OCI-LY1 (cell line): ENCODE results near the gene AGBL1.

ENCODE experiments used
- H2AFZ ChIP-seq: fragments of 200-600 bp; sonication (generic), shearing (Covaris generic); 2 replicates; pipeline ENCODE4 v1.6.0; 2014; ENCODE audit warnings: antibody characterized with exemption, mild to moderate bottlenecking, low read length
- H3F3A ChIP-seq: fragments of 200-600 bp; sonication (generic), shearing (Covaris generic); 2 replicates; pipeline ENCODE4 v1.6.0; 2014; ENCODE audit warnings: mild to moderate bottlenecking, antibody characterized with exemption, low read length, moderate library complexity; ENCODE audit not compliant: insufficient read depth
- H3K27ac ChIP-seq: fragments of 200-600 bp; sonication (generic); 2 replicates; pipeline ENCODE4 v1.5.1; 2014; ENCODE audit warnings: low read length, mixed run types, mild to moderate bottlenecking, low read depth; ENCODE audit not compliant: poor library complexity, severe bottlenecking
- H3K27me3 ChIP-seq: fragments of 200-600 bp; sonication (generic); 2 replicates; pipeline ENCODE4 v1.6.0; 2014; ENCODE audit warnings: antibody characterized with exemption, mild to moderate bottlenecking, low read length, moderate library complexity; ENCODE audit not compliant: insufficient read depth
- H3K36me3 ChIP-seq: fragments of 200-600 bp; sonication (generic); 2 replicates; pipeline ENCODE4 v1.6.1; 2014; ENCODE audit warnings: mild to moderate bottlenecking, antibody characterized with exemption, low read length, moderate library complexity, mixed read lengths; ENCODE audit not compliant: insufficient read depth
- H3K4me1 ChIP-seq: fragments of 200-600 bp; sonication (generic); 2 replicates; pipeline ENCODE4 v1.5.1; 2014; ENCODE audit warnings: mild to moderate bottlenecking, low read length, moderate library complexity; ENCODE audit not compliant: insufficient read depth, severe bottlenecking
- H3K4me2 ChIP-seq: fragments of 200-600 bp; sonication (generic), shearing (Covaris generic); 2 replicates; pipeline ENCODE4 v1.6.1; 2014; ENCODE audit warnings: low read length
- H3K4me3 ChIP-seq: fragments of 200-600 bp; sonication (generic); 2 replicates; pipeline ENCODE4 v1.5.1; 2014; ENCODE audit warnings: low read length, low read depth, mild to moderate bottlenecking, mixed read lengths; ENCODE audit not compliant: poor library complexity, severe bottlenecking
- H3K79me2 ChIP-seq: fragments of 200-600 bp; shearing (Covaris generic); 2 replicates; pipeline ENCODE4 v1.6.1; 2016; ENCODE audit warnings: mixed run types, low read length, mixed read lengths; ENCODE audit not compliant: insufficient read depth
- H3K9ac ChIP-seq: fragments of 200-600 bp; sonication (generic), shearing (Covaris generic); 2 replicates; pipeline ENCODE4 v1.6.1; 2014; ENCODE audit warnings: mild to moderate bottlenecking, low read length, mixed read lengths
- H3K9me2 ChIP-seq: fragments of 200-600 bp; sonication (generic), shearing (Covaris generic); 2 replicates; pipeline ENCODE4 v1.6.1; 2014; ENCODE audit warnings: low read depth, mild to moderate bottlenecking, low read length, mixed read lengths
- H3K9me3 ChIP-seq: fragments of 200-600 bp; shearing (Covaris generic); 2 replicates; pipeline ENCODE4 v1.6.1; 2014; ENCODE audit warnings: low read length, mixed read lengths
- H4K20me1 ChIP-seq: fragments of 200-600 bp; sonication (generic), shearing (Covaris generic); 2 replicates; pipeline ENCODE4 v1.6.0; 2016; ENCODE audit warnings: mild to moderate bottlenecking, low read length; ENCODE audit not compliant: insufficient read depth
- CTCF ChIP-seq: fragments of 200-600 bp; sonication (generic), shearing (Covaris generic); IDR thresholded peaks from 2 replicates; pipeline ENCODE4 v1.5.1; 2017; ENCODE audit warnings: mild to moderate bottlenecking, antibody characterized with exemption, low read length, moderate library complexity, mixed read lengths
- EZH2 ChIP-seq: fragments of 200-600 bp; sonication (generic), shearing (Covaris generic); IDR thresholded peaks from 2 replicates; pipeline ENCODE4 v1.8.0; 2017; ENCODE audit warnings: borderline replicate concordance, mixed run types, mild to moderate bottlenecking, antibody characterized with exemption, low read length, moderate library complexity, mixed read lengths

Gene AGBL1

GRCh38 chr15:86259589-86259988 is 179.9 kb downstream of the AGBL1 start:
- Histone ChIP-seq H3K79me2 (no peaks in the 10 kb centered on the region), H3F3A (no peaks in the 10 kb centered on the region), H3K27ac (no peak overlapping the region), H2AFZ (no peak overlapping the region), H3K9me3 (no peaks in the 10 kb centered on the region), H3K36me3 (no peaks in the 10 kb centered on the region), H3K4me1 (no peaks in the 10 kb centered on the region), H3K4me3 (no peak overlapping the region), H3K9me2 (no peaks in the 10 kb centered on the region), H3K4me2 (no peak overlapping the region), H3K27me3 (no peaks in the 10 kb centered on the region), H4K20me1 (no peaks in the 10 kb centered on the region), H3K9ac (no peak overlapping the region)
- no peak for TF ChIP-seq CTCF
- TF ChIP-seq EZH2 = no peak

GRCh38 chr15:86263230-86263629 is 183.6 kb downstream of the AGBL1 start:
- Histone ChIP-seq H3K4me2 (no peak overlapping the region), H3K9me2 (no peaks in the 10 kb centered on the region), H3K9ac (no peak overlapping the region), H3K36me3 (no peaks in the 10 kb centered on the region), H4K20me1 (no peaks in the 10 kb centered on the region), H3K27me3 (peaks cover 5% of the 10 kb centered on the region; the same call in 1 of the 2 replicates), H2AFZ (no peak overlapping the region), H3K27ac (no peak overlapping the region), H3K9me3 (no peaks in the 10 kb centered on the region), H3K4me3 (no peak overlapping the region), H3K4me1 (no peaks in the 10 kb centered on the region), H3F3A (no peaks in the 10 kb centered on the region), H3K79me2 (no peaks in the 10 kb centered on the region)
- no peak for TF ChIP-seq CTCF
- TF ChIP-seq EZH2 = no peak

DNA sequence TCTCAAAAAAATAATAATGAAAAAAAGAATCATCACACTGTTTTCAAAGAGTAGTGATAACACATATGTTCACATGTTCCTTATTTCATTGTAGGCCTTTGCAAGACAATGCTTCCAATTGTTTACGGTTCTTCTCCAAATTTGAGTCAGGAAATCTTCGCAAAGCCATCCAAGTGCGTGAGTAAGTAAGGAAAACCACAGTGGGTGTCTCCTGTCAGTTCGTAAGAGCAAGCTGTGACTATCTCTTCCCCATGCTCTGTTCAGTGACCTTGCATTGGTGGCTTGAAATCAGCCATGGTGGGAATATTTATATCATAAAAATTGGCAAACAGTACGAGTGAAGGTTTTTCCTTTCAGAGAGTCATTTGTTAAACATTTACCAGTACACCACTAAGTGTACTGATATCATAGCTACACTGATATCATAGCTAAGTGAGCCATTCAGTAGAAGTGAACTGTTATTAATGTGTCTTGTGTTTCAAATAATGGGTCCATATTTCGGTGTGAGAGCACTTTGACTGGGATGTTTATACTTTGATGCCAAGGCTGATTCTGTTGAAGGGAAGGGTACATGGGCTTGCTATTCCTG is 187.3 kb downstream of the AGBL1 start:
- no peak overlapping the region for H3K4me3 ChIP-seq
- H3F3A ChIP-seq = no peaks in the 10 kb centered on the region
- no peaks in the 10 kb centered on the region for H3K79me2 ChIP-seq
- H3K9me2 ChIP-seq = no peaks in the 10 kb centered on the region
- H3K9me3 ChIP-seq = no peaks in the 10 kb centered on the region
- TF ChIP-seq CTCF = no peak
- TF ChIP-seq EZH2 = no peak
- H3K4me2 ChIP-seq = no peak overlapping the region
- H3K27ac ChIP-seq = no peak overlapping the region
- peaks cover 7% of the 10 kb centered on the region; the same call in 1 of the 2 replicates for H3K27me3 ChIP-seq
- no peaks in the 10 kb centered on the region for H3K4me1 ChIP-seq
- no peaks in the 10 kb centered on the region for H3K36me3 ChIP-seq
- no peak overlapping the region for H3K9ac ChIP-seq
- H2AFZ ChIP-seq = no peak overlapping the region
- no peaks in the 10 kb centered on the region for H4K20me1 ChIP-seq
